HG03064 (cell line): ENCODE data around the gene MYL5.
"Not testable (repeated sequence)": the region's sequence is repeated elsewhere in the genome, so short reads cannot be mapped to it uniquely, and the experiment has no call there.

ENCODE experiments used
- ATAC-seq: cut with Tn5 transposase; IDR thresholded peaks from one replicate; pipeline ENCODE4 v1.9.1; 2021; ENCODE audit warnings: low read depth; ENCODE audit not compliant: unreplicated experiment

Gene MYL5

GRCh38 chr4:669806-670559, 4.4 kb upstream of the MYL5 start:
- not testable (repeated sequence) for ATAC-seq

DNA sequence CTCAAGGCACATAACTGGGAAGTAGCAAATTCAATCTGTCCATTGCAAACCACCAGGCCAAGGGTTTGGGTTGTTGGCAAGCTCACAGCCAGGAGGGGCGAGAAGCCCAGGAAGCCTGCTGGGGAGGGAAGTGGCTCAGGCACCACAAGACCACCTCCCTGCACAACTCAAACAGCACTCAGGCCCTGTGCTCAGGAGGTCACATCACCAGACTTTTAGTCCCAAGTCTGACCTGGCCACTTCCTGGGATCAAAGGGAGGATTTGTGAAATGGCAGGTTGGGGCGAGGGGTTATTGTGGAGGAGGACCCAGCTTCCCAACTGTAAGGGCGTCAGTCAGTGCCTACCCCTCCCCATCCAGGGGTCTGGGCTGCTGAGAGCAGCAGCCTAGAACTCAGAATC, 2.6 kb upstream of the MYL5 start:
- ATAC-seq, result no peak

GRCh38 chr4:673349-674091, 822 bp upstream of the MYL5 start:
- no peak for ATAC-seq

DNA sequence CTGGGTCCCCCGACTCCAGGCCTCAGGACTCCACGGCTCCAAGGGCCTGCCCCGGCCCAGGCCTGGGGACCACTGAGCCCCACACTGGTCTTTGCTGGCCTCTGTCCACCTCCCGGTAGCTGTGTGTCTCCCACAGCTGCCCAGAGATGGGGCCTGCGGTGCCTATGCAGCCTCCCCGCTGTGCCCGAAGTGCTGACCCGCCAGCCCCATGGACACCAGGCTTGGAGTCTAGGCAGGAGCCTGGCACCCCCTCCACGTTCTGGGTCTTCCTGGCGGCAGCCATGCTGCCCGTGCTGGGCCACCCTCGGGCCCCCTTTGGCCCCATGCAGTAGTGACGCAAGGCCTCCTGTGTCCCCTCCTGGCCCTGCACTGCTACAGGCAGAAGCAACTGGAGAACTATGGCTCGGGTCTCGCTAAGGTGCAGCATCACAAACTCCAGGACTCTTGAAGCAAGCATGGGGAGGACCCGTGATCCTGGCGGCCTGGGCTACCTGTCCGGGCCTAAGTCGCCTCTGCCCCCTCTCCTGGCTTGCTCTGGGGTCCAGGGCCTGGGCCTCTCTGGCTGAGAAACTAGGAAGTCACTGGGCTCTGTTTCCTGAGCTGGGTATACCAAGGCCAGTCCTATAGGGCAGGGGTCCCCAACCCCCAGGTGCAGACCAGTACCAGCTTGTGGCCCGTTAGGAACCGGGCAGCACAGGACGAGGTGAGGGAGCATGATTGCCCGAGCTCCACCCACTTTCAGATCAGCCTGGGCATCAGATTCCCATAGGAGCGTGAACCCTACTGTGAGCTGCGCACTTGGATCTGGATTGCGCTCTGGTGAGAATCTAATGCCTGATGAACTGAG, 917 bp downstream of the MYL5 start:
- ATAC-seq, result peak; percentile 3

- ATAC-seq, result no peak
Measured at GRCh38 chr4:675980-676870, 1.9 kb downstream of the MYL5 start.

DNA sequence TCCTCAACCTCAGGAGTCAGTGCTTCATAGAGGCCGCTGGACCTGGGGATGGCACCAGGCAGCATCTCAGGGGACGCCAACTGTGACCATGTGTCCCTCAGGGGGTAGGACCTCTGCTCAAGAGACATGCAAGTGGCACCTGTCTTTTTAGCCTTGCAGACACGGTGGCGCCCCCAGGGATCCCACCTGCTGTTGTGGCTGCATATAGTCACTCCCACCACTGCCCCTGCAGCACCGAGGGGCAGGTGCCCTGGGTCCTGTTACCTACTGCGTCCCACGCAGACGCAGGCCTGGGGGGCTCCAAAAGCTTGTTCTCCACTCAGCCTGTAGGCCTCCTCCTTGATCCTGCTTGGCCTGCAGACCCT, 2.5 kb downstream of the MYL5 start:
- ATAC-seq, result no peak

DNA sequence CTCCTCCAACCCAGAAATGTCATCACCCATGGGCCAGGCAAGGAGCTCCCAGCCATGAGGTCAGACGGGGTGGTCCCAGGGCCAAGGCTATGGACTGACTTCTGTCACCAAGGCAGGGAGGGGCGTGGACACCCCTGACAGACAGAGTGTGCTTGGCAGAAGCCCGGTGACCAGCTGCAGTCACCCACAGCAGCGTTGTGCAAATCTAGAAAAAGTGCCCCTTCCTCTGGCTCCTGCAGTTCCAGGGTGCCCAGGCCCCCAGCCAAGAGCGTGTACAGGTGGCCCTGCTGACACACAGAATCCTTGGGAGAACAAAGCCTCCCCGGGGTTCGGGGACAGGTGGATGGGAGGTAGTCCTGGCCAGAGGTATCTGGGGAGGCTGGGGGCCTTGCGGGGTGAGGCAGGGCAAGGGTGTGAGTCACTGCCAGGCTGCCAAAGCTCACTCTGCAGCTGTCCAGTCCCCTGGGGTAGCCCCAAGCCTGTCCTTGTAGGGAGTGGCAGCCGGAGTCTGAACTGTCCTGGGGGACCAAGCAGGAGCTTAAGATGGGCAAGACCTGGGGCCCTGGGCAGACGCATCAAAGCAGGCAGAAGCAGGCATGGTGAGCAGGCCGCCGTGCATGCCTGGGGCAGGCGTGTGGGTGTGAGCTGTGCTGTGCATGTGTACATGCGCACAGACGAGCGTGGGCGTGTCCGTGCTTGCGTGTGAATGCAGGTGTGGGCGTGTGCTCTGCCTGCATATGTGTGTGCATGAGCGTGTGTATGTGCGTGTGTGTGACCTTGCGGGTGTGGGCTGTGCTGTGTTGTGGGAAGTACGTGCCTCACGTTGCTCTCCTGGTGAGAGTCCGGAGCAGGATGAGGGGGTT, 3.3 kb downstream of the MYL5 start:
- ATAC-seq, result no peak

- ATAC-seq, result no peak
Measured at GRCh38 chr4:678331-679103, 4.2 kb downstream of the MYL5 start.

GRCh38 chr4:679104-679481, 4.8 kb downstream of the MYL5 start:
- no peak for ATAC-seq

DNA sequence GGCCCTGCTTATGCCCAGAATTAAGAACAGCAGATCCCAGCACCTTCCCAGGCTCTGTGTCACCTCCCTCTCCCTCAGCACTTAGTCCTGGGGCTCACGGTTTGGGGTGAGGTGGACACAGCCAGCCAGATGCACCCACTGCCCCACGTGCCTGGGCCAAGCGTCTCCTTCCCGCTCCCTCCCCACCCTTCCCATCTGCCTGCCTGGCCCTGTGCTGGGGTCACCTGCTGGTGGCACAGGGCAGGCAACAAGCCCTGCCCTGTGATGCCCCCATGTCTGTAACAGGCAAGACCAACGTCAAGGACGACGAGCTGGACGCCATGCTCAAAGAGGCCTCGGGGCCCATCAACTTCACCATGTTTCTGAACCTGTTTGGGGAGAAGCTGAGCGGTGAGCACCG, 5.3 kb downstream of the MYL5 start:
- ATAC-seq, result no peak

GRCh38 chr4:680091-680490, 5.7 kb downstream of the MYL5 start:
- no peak for ATAC-seq

GRCh38 chr4:680551-680927, 6.2 kb downstream of the MYL5 start:
- no peak for ATAC-seq

GRCh38 chr4:680928-681645, 6.7 kb downstream of the MYL5 start:
- no peak for ATAC-seq

DNA sequence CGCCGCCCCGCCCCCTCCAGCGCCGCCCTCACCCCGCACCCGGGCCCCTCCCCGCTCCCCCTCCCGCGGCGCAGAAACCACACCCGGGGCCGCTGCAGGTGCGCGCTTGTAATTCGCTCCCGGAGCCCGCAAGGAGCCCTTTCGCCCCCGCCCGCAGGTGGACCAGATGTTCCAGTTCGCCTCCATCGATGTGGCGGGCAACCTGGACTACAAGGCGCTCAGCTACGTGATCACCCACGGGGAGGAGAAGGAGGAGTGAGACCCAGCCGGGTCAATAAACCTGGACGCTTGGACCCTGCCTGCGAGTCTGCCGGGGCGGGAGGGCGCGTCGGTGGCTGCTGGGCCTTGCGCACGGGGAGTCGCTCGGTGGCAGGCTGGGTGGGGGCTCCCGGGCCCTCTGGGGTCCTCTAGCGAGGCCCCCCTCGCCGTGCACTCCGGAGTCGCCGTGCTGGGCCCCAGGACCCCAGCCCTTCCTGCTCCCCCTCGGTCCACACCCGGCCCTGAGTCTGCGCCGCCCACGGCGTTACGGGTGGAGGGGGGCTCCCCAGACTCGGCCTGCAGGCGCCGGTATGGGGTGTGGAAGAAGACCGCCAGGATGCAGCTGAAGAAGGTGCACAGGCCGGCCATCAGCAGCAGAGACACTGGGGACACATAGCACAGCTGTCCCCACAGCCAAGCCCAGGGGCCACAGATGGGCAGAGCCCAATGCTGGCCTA, 7.6 kb downstream of the MYL5 start:
- ATAC-seq, result no peak

DNA sequence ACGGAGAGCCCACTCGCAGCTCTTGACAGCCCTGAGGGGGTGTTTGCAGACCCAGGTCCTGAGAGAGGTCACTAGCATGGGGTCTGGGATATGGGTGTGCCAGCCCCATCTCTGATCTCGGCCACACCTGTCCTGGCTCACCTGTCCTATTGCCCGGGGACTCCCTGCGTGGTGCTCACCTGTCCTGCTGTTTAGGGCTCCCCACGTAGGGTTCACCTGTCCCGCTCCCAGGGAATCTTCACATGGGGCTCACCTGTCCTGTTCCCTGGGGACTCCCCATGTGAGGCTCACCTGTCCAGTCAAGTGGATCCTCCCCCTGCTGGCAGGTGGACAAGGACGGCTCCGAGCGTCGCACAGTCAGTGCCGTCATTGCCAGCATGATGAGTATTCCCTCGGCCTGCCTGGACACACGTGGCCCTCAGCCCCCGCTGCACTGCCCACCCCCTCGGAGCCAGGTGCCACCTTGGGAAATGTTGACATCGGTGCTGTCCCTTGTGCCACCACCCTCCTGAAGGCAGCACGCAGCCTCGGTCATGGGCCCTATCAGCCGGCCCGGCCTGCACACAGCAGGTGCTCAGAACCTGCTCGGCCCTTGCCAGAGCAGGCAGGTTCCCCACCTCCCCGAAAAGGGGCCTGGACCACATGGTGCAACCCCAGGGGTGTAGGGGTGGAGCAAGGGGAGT, 8.3 kb downstream of the MYL5 start:
- no peak for ATAC-seq

DNA sequence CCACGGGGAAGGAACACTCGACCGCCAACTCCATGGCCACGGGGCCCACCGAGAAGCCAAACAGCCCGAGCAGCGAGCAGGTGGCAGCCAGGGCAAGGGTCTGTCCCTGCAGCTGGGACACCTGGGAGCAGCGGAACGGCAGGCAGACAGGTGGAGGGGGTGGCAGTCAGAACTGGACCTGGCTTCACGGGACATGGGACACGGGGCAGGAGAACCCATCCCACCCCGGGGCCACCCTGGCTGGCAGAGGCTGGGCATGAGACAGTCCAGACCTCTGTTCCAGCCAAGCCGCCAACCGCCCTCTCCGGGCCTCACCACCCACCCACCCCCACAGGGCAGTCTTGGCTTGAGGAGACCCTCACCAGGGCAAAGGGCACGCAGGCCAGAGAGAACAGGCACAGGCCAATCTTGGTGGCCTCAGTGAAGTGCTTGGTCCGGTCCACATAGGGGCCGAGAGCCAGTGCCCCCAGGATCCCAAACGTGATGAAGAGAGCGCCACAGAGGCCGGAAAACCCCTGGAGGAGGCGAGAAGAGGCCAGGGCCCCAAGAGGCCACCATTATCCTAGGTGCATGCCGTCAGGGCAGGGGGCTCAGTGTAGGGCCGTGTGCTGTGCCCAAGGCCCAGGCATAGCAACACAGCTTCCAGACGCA, 9.0 kb downstream of the MYL5 start:
- ATAC-seq, result no peak
